H1 (cell line): ENCODE data around the gene MT1F.

Experiments
- CEBPB ChIP-seq: IDR thresholded peaks from 2 replicates; pipeline ENCODE4 v1.6.1; 2012; ENCODE audit warnings: low read depth, low read length
- CTCF ChIP-seq, 3 experiments: IDR thresholded peaks; 1 replicate in 2 of 3; 2 replicates in 1 of 3; pipeline versions ENCODE4 v1.5.1 to v1.6.1; 2011; ENCODE audit warnings: low read length in 3 of 3, mild to moderate bottlenecking in 3 of 3, inconsistent platforms in 2 of 3, low read depth in 1 of 3, moderate library complexity in 1 of 3; ENCODE audit not compliant: insufficient read depth in 1 of 3; ENCODE audit errors: control extremely low read depth in 1 of 3
- EP300 ChIP-seq, 2 experiments: IDR thresholded peaks; 1 replicate in 1 of 2; 2 replicates in 1 of 2; pipeline ENCODE4 v1.6.1; 2011 to 2012; ENCODE audit warnings: low read depth in 2 of 2, low read length in 2 of 2, mild to moderate bottlenecking in 2 of 2, borderline replicate concordance in 1 of 2, inconsistent platforms in 1 of 2, moderate library complexity in 1 of 2
- USF2 ChIP-seq: IDR thresholded peaks from 2 replicates; pipeline ENCODE4 v1.6.1; 2011; ENCODE audit warnings: low read length, improper control_type of control experiment

GRCh38 chr16:56653218-56653617, 4.5 kb upstream of the MT1F start:
- TF ChIP-seq USF2: no peak
- TF ChIP-seq EP300 (IDR thresholded peaks at IDR 0.05; ENCODE audit: borderline replicate concordance in 1 of 2, low read depth in 2 of 2, low read length in 2 of 2): no peak
- no peak for TF ChIP-seq CTCF (IDR thresholded peaks at IDR 0.05; ENCODE audit: control extremely low read depth in 1 of 3, insufficient read depth in 1 of 3, low read depth in 1 of 3, low read length in 3 of 3)
- no peak for TF ChIP-seq CEBPB
